ENCODE measurements around the gene NELFE.
"Not testable (repeated sequence)": the region's sequence is repeated elsewhere in the genome, so short reads cannot be mapped to it uniquely, and the experiment has no call there.

The NELFE gene

DNA sequence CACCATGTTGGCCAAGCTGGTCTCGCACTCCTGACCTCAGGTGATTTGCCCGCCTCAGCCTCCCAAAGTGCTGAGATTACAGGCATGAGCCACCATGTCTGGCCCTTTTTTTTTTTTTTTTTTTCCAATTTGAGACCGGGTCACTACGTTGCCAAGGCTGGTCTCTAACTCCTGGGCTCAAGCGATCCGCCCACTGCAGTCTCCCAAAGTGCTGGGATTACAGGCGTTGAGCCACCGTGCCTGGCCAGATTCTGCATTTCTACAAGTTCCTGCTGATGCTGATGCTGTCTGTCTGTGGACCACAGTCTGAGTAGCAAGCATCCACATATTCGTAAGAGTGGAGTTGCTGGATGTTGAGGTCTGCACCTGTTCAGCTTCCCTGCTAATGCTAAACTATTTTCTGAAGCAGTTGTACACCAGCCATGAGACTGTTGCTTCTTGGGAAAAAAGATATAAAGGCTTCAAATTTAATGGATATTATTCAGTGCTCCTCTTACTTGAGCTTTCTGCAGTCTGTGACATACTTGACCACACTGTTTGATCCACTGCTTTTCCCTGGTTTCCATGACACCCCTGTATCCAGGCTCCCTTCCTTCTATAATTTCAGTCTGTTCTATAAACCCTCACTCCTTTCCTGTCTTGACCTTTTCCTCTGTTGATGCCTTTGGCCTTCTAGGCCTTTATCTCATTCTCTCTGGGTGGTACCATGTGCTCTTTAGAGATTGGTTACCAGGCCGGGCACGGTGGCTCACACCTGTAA, 46.8 kb downstream of the NELFE start:
- TF ChIP-seq, protein P1, sequence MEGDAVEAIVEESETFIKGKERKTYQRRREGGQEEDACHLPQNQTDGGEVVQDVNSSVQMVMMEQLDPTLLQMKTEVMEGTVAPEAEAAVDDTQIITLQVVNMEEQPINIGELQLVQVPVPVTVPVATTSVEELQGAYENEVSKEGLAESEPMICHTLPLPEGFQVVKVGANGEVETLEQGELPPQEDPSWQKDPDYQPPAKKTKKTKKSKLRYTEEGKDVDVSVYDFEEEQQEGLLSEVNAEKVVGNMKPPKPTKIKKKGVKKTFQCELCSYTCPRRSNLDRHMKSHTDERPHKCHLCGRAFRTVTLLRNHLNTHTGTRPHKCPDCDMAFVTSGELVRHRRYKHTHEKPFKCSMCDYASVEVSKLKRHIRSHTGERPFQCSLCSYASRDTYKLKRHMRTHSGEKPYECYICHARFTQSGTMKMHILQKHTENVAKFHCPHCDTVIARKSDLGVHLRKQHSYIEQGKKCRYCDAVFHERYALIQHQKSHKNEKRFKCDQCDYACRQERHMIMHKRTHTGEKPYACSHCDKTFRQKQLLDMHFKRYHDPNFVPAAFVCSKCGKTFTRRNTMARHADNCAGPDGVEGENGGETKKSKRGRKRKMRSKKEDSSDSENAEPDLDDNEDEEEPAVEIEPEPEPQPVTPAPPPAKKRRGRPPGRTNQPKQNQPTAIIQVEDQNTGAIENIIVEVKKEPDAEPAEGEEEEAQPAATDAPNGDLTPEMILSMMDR (IDR thresholded peaks at IDR 0.05; ENCODE audit: poor library complexity, severe bottlenecking) = no peak
- Histone ChIP-seq H3K4me3 (ENCODE audit: severe bottlenecking) (no peak overlapping the region), H3K27me3 (ENCODE audit: insufficient read depth, poor library complexity, severe bottlenecking) (no peaks in the 10 kb centered on the region), H3K27ac (ENCODE audit: poor library complexity, severe bottlenecking) (peak overlapping the region; percentile 46), H3K9me3 (ENCODE audit: severe bottlenecking) (no peaks in the 10 kb centered on the region), H3K4me1 (ENCODE audit: insufficient read depth, poor library complexity, severe bottlenecking) (peaks cover 16% of the 10 kb centered on the region), H3K36me3 (ENCODE audit: low read depth) (no peaks in the 10 kb centered on the region)
- ATAC-seq (ENCODE audit: low read depth) (no peak), DNase-seq (ENCODE audit: low spot score) (no peak)

DNA sequence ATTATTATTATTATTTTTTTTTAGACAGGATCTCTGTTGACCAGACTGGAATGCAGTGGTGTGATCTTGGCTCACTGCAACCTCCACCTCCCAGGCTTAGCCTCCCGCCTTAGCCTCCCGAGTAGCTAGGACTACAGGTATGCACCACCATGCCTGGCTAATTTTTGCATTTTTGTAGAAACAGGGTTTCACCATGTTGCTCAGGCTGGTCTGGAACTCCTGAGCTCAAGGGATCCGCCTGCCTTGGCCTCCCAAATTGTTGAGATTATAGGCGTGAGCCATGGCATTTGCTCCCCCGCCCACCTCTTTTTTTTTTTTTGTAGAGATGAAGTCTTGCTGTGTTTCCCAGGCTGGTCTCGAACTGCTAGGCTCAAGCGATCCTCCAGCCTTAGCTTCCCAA, 49.5 kb downstream of the NELFE start:
- H3K36me3 ChIP-seq (ENCODE audit: low read depth); H3K9me3 ChIP-seq (ENCODE audit: severe bottlenecking); ATAC-seq (ENCODE audit: low read depth); DNase-seq (ENCODE audit: low spot score); H3K27me3 ChIP-seq (ENCODE audit: insufficient read depth, poor library complexity, severe bottlenecking); H3K27ac ChIP-seq (ENCODE audit: poor library complexity, severe bottlenecking); H3K4me3 ChIP-seq (ENCODE audit: severe bottlenecking): not testable (repeated sequence)
- peaks cover 16% of the 10 kb centered on the region for H3K4me1 ChIP-seq (ENCODE audit: insufficient read depth, poor library complexity, severe bottlenecking)

DNA sequence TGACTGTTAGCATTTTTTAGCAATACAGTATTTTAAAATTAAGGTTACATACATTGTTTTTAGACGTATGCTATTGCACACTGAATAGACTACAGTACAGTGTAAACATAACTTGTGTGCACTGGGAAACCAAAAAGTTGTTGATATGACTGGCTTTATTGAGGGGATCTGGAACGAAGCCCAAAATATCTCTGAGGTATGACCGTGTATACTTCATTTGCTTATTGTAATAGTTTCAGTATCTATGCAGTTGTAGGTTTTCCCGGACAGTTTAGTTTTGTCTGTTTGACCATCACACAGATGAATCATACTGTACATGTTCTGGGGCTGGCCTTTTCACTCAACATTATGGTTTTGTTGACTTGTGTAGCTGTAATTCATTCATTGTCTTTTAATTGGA, 50.0 kb downstream of the NELFE start:
- ATAC-seq (ENCODE audit: low read depth) (0 out of 3 replicates have a peak, but pooled peaks have one; percentile 33), DNase-seq (ENCODE audit: low spot score) (no peak)
- TF ChIP-seq, protein P1 (IDR thresholded peaks at IDR 0.05; ENCODE audit: poor library complexity, severe bottlenecking) = no peak
- Histone ChIP-seq H3K36me3 (ENCODE audit: low read depth) (no peaks in the 10 kb centered on the region), H3K4me3 (ENCODE audit: severe bottlenecking) (no peak overlapping the region), H3K9me3 (ENCODE audit: severe bottlenecking) (no peaks in the 10 kb centered on the region), H3K4me1 (ENCODE audit: insufficient read depth, poor library complexity, severe bottlenecking) (peaks cover 16% of the 10 kb centered on the region), H3K27ac (ENCODE audit: poor library complexity, severe bottlenecking) (no peak overlapping the region), H3K27me3 (ENCODE audit: insufficient read depth, poor library complexity, severe bottlenecking) (no peaks in the 10 kb centered on the region)

DNA sequence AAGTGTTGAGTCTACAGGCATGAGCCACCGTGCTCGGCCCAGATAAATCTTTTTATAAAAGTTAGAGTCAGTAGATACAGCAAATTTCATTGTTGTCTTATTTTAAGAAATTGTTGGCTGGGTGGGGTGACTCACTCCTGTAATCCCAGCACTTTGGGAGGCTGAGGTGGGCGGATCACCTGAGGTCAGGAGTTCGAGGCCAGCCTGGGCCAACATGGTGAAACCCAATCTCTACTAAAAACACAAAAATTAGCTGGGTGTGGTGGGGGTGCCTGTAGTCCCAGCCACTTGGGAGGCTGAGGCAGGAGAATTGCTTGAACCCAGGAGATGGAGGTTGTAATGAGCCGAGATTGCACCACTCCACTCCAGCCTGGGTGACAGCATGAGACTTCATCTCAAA, 50.5 kb downstream of the NELFE start:
- H3K4me3 ChIP-seq (ENCODE audit: severe bottlenecking); H3K27me3 ChIP-seq (ENCODE audit: insufficient read depth, poor library complexity, severe bottlenecking); H3K36me3 ChIP-seq (ENCODE audit: low read depth); H3K27ac ChIP-seq (ENCODE audit: poor library complexity, severe bottlenecking); H3K9me3 ChIP-seq (ENCODE audit: severe bottlenecking); DNase-seq (ENCODE audit: low spot score); ATAC-seq (ENCODE audit: low read depth): not testable (repeated sequence)
- H3K4me1 ChIP-seq (ENCODE audit: insufficient read depth, poor library complexity, severe bottlenecking) = peaks cover 16% of the 10 kb centered on the region

DNA sequence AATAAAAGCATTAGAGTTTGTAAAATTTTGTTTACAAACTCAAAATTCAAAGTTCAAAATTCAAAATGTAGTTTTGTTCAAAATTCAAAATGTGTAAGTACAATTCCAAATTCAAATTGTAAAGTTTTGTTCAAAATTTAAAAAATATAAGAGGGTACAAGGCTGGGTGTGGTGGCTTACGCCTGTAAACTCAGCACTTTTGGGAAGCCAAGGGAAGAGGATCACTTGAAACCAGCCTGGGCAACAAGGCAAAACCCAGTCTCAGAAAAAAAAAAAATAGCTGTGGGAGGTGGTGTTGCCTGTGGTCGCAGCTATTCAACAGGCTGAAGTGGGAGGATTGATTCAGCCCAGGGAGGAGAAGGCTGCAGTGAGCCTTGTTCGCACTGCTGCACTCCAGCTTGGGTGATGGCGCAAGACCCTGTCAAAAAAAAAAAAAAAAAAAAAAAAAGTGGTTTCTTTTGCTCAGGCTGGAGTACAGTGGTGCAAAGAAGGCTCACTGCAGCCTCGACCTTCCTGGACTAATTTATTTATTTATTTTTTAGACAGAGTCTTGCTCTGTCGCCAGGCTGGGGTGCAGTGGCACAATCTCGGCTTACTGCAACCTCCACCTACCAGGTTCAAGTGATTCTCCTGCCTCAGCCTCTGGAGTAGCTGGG, 51.5 kb downstream of the NELFE start:
- no peak overlapping the region for H3K27ac ChIP-seq (ENCODE audit: poor library complexity, severe bottlenecking)
- H3K27me3 ChIP-seq (ENCODE audit: insufficient read depth, poor library complexity, severe bottlenecking) = no peaks in the 10 kb centered on the region
- DNase-seq (ENCODE audit: low spot score) (no peak), ATAC-seq (ENCODE audit: low read depth) (no peak)
- H3K4me3 ChIP-seq (ENCODE audit: severe bottlenecking) = no peak overlapping the region
- peaks cover 16% of the 10 kb centered on the region for H3K4me1 ChIP-seq (ENCODE audit: insufficient read depth, poor library complexity, severe bottlenecking)
- H3K9me3 ChIP-seq (ENCODE audit: severe bottlenecking) = no peaks in the 10 kb centered on the region
- no peaks in the 10 kb centered on the region for H3K36me3 ChIP-seq (ENCODE audit: low read depth)
- TF ChIP-seq, protein P1 (IDR thresholded peaks at IDR 0.05; ENCODE audit: poor library complexity, severe bottlenecking) = no peak

DNA sequence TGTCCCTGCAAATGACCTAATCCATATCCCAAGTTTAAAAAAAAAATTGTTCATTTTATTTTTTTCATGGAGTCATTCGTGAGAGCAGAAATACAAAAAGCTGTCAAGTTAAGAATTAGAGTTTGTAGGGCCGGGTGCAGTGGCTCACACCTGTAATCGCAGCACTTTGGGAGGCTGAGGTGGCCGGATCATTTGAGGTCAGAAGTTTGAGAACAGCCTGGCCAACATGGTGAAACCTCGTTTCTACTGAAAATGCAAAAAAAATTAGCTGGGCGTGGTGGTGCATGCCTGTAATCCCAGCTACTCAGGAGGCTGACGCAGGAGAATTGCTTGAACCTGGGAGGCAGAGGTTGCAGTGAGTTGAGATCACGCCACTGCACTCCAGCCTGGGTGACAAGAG, 52.0 kb downstream of the NELFE start:
- H3K4me1 ChIP-seq (ENCODE audit: insufficient read depth, poor library complexity, severe bottlenecking) = peaks cover 16% of the 10 kb centered on the region
- H3K4me3 ChIP-seq (ENCODE audit: severe bottlenecking); H3K9me3 ChIP-seq (ENCODE audit: severe bottlenecking); H3K27ac ChIP-seq (ENCODE audit: poor library complexity, severe bottlenecking); ATAC-seq (ENCODE audit: low read depth); H3K27me3 ChIP-seq (ENCODE audit: insufficient read depth, poor library complexity, severe bottlenecking); DNase-seq (ENCODE audit: low spot score); H3K36me3 ChIP-seq (ENCODE audit: low read depth): not testable (repeated sequence)
